ENCODE measurements around the gene TTC28.
"Not testable (repeated sequence)": the region's sequence is repeated elsewhere in the genome, so short reads cannot be mapped to it uniquely, and the experiment has no call there.

The TTC28 gene

DNA sequence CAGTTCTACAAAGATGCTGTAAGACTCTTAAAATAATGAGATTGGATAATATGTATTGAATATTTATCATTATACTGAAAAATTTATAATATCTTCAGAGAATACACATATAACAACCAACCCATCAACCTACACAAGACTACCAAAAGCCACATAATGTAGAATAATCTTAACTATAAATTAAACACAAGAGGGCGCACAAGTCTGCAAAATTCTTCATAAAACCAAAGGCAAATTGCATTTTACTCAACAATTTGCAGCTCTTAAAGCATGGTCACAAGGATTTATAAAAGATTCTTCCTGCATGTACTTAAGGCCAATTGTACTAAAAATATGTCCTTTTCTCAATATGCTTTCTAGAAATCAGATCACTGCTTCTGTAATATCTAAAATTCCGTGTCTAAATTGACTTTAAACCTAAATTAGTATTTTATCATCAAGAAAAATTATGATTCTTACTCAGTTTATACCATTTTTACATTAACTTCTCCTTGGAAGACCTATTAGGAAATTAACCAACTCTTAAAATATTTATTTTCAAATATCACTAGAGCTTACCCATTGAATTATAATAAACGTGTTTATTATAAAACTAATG, 79.0 kb downstream of the TTC28 start:
- DNase-seq, result no peak

DNA sequence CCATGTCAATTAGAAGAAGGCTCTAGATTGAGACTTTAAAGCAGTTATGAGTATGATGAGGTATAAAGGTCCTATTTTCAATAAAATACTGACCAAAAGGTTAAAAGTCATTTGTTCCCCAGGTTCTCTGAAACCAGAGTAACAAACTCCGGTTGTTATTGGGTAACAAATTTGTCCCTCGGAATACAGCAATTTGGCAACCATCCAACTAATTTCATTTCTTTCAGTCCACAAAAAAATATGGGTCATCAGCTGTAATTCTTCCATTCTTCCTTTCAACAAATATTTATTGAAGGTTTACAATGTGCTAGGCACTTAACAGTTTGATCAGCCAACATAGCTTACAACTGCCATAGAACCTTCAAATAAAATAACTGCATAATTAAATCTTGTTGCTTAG, 79.9 kb downstream of the TTC28 start:
- no peak for DNase-seq

DNA sequence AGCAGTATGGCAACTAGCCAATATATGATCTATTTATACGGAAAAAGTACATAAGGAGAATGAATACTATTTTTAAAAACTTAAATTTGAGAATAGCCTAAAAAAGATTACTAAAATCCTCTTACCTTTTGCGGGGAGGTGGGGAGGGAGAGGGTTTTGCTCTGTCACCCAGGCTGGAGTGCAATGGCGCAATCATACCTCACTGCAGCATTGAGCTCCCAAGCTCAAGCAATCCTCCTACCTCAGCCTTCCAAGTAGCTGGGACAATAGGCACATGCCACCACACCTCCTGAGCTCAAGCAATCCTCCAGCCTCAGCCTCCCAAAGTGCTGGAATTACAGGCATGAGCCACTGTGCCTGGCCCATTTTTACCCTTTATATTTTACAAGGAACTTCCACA, 82.0 kb downstream of the TTC28 start:
- no peak for DNase-seq

- no peak for DNase-seq
These were observed 84.7 kb downstream of the TTC28 start for GRCh38 chr22:28594797-28595462.

GRCh38 chr22:28594076-28594796, 85.4 kb downstream of the TTC28 start:
- DNase-seq, result no peak

- no peak for DNase-seq
These were observed 86.3 kb downstream of the TTC28 start for GRCh38 chr22:28593299-28593698.

DNA sequence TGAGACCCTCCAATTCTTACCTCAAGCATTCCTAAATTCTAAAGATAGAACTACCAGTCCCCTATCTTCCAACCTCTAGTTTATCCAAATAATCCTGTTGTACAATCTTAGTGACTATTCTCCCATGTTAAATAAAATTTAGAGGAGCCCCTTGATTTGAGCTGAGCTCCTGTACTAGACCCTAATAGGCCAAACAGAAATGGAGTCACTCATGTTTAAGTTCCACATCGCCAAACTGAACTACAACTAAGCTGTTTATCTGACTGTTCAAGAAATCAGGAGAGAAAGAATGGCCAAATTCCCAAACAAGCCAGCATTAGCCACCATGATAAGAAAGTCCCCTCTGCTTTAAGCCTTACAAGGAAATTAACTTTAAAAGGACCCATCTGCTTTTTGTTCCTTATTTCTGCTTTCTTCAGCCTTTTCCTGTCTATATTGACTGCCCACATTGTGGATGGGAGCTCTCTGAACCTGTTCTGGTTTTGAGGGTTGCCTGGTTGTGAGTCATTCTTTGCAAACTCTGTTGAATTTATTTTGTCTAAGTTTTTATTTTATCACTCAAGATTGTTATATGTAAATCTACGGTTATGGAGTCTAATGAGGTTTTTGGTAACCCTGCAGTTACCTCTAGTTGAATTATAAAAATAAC, 90.4 kb downstream of the TTC28 start:
- no peak for DNase-seq

DNA sequence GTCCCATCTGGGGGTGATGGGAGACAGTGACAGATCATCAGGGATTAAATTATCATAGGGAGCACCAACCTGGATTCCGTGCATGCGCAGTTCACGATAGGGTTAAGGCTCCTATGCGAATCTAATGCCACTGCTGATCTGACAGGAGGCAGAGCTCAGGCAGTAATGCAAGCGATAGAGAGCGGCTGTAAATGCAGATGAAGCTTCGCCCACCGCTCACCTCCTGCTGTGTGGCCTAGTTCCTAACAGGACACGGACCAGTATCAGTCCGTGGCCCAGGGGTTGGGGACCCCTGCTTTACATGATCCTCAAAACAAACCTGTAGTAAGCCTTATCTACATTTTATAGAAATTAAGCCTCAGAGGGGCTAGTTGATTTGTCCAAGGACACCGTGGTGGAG, 94.3 kb downstream of the TTC28 start:
- DNase-seq, result no peak

DNA sequence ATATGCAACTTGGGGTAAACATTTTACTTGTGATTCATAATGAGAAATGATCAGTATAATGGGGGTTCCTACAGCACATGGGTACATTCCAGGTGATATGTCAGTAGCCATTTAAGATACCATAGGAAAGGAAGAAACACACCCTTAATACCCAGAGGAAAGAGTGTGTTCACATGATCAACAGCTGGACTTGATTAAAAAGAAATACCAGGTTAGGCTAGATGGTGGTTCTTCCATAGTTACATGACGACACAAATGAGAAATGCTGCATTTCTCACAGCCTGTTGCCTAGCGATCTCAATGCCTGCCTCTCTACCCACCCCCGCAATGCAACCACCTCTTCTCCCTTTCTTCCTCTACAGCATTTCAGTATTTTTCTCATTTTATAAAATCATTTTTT, 96.8 kb downstream of the TTC28 start:
- DNase-seq, result no peak

GRCh38 chr22:28581016-28581415, 98.6 kb downstream of the TTC28 start:
- no peak for DNase-seq

GRCh38 chr22:28576162-28576561, 103.5 kb downstream of the TTC28 start:
- DNase-seq, result no peak

DNA sequence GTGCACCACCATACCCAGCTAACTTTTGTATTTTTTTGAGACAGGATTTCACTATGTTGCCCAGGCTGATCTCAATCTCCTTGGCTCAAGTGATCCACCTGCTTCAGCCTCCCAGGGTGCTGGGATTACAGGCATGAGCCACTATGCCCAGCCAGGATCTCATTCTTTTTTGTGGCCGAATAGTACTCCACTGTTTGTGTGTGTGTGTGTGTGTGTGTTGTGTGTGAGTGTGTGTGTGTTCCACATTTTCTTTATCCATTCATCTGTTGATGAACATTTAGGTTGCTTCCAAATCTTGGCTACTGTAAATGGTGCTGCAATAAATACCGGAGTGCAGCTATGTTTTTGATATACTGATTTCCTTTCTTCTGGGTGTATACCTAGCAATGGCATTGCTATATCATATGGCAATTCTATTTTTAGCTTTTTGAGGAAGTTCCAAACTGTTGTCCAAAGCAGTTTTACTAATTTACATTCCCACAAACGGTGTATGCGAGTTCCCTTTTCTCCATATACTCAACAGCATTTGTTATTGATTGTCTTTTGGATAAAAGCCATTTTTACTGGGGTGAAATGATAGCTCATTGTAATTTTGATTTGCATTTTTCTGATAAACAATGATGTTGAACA, 105.4 kb downstream of the TTC28 start:
- no peak for DNase-seq

DNA sequence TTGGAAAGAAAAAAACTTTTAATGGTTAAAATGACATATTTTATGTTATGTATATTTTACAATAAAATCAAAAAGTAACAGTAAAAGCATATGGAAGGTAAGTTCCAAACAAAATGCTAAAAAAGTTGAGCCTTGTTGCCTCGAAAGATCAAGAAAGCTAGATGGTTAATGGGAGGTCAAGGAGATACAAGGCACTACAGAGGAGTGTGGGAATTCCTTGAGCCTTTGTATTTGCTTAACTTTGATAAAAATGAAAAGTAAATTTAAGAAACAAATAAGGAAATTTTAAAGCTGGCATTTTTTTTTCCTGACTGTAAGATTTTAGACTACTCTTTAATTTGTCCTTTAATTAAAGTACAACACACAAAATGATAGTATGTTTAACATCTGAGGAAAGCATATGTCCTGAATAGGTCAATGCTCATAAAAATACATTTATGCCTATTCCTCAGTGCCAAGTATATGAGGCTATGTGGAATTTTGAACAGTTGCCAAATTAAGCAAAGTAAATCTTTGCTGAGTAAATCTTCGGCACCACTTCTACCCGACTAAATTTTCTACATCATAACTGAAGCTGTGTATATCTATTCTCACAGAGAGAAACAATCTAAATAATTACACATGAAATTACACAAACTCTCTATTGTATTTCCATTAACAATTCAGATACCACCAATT, 108.8 kb downstream of the TTC28 start:
- DNase-seq, result no peak

- DNase-seq, result not testable (repeated sequence)
These were observed 110.7 kb downstream of the TTC28 start for GRCh38 chr22:28568974-28569373.

DNA sequence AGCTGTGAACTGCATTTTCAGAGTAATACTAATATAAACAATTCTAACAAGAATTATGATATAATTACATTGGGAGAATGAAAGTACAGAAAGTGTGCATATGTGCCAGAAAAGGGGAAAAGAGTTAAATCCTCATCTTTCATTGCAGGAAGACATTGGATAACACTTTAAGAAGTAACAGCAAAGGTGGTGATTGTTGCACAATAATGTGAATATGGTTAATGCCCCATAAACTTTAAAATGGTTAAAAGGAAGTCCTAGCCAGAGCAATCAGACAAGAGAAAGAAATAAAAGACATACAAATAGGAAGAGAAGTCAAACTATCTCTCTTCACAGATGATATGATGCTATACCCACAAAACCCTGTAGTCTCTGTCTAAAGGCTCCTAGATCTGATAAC, 111.5 kb downstream of the TTC28 start:
- no peak for DNase-seq

GRCh38 chr22:28566920-28567499, 112.6 kb downstream of the TTC28 start:
- DNase-seq, result not testable (repeated sequence)

DNA sequence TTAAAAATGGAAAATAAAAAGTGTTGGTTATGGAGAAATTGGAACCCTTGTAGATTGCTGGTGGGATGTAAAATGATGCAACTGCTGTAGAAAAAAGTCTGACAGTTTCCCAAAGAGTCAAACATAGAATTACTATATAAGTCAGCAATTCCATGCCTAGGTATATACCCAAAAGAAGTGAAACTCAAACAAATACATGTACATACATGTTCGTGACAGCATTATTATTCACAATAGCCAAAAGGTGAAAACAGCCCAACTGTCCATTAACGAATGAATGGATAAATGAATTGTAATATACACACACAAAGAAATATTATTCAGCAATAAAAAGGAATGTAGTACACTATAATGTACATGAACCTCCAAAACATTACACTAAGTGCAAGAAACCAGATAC, 116.0 kb downstream of the TTC28 start:
- no peak for DNase-seq

DNA sequence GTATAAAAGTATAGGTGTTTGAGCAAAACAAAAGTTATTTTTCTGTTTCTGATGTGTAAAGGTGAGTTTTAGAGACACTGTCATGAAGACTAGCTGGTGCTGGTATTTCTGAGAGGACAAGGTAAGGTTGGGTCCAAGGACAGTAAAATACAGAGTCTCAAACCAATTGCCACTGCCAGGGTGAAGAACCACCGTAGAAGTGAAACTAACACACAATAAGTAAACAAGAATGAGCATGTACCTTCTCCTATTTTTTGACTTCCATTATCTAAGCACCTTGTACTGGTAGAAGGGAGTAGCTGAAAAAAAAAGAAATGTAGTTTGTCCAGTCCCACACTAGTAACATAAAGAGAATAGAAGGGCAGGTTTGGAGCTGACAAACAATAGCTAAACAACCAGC, 117.3 kb downstream of the TTC28 start:
- DNase-seq, result no peak

DNA sequence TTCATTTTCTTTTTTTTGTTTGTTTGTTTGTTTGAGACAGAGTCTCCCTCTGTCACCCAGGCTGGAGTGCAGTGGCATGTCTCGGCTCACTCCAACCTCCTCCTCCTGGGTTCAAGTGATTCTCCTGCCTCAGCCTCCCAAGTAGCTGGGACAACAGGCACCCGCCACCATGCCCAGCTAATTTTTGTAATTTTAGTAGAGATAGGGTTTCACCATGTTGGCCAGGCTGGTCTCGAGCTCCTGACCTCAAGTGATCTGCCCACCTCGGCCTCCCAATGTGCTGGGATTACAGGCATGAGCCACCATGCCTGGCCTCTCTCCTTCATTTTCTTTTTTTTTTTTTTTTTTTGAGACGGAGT, 118.9 kb downstream of the TTC28 start:
- DNase-seq, result not testable (repeated sequence)

DNA sequence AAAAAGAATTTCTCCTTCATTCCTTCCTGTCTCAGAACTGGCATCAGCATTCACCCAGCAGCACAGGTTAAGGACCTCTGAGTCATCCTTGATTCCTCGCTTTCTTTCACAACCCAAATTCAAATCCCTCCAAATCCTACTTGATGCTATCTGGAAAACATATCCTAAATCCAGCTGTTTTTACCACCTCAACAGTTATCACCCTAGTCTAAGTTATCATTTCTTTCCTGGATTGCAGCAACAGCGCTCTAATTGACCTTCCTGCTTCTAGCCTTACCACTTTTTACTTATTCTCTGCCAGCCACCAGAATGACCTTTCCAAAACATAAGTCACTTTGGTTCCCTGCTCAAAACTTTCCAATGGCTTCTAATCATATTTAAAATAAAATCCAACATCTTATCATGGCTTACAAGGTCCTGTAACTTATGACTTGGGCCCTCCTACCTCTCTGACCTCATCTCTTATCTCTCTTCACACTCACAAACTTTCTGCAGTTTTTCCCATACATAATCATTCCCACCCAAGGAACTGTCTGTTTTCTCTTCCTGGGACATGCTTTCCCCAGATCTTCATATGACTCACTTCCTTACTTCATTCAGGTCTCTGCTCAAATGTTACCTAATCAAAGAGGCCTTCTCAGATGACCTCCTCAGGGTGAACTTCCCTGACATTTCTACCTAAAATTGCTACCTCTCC, 119.4 kb downstream of the TTC28 start:
- no peak for DNase-seq

- DNase-seq, result no peak
These were observed 122.5 kb downstream of the TTC28 start for GRCh38 chr22:28557184-28557583.

Data from NK-92 treated with Interleukin-12 subunit alpha and Interleukin-12 subunit beta, amount 100 ng/mL, for 24 hours (cell line).